OCI-LY1 (cell line): Measurements from ENCODE around the gene RPS16.

Experiments used
- H2AFZ ChIP-seq: fragments of 200-600 bp; sonication (generic), shearing (Covaris generic); 2 replicates; pipeline ENCODE4 v1.6.0; 2014; ENCODE audit warnings: antibody characterized with exemption, mild to moderate bottlenecking, low read length
- H3F3A ChIP-seq: fragments of 200-600 bp; sonication (generic), shearing (Covaris generic); 2 replicates; pipeline ENCODE4 v1.6.0; 2014; ENCODE audit warnings: mild to moderate bottlenecking, antibody characterized with exemption, low read length, moderate library complexity; ENCODE audit not compliant: insufficient read depth
- H3K27ac ChIP-seq: fragments of 200-600 bp; sonication (generic); 2 replicates; pipeline ENCODE4 v1.5.1; 2014; ENCODE audit warnings: low read length, mixed run types, mild to moderate bottlenecking, low read depth; ENCODE audit not compliant: poor library complexity, severe bottlenecking
- H3K27me3 ChIP-seq: fragments of 200-600 bp; sonication (generic); 2 replicates; pipeline ENCODE4 v1.6.0; 2014; ENCODE audit warnings: antibody characterized with exemption, mild to moderate bottlenecking, low read length, moderate library complexity; ENCODE audit not compliant: insufficient read depth
- H3K36me3 ChIP-seq: fragments of 200-600 bp; sonication (generic); 2 replicates; pipeline ENCODE4 v1.6.1; 2014; ENCODE audit warnings: mild to moderate bottlenecking, antibody characterized with exemption, low read length, moderate library complexity, mixed read lengths; ENCODE audit not compliant: insufficient read depth
- H3K4me1 ChIP-seq: fragments of 200-600 bp; sonication (generic); 2 replicates; pipeline ENCODE4 v1.5.1; 2014; ENCODE audit warnings: mild to moderate bottlenecking, low read length, moderate library complexity; ENCODE audit not compliant: insufficient read depth, severe bottlenecking
- H3K4me2 ChIP-seq: fragments of 200-600 bp; sonication (generic), shearing (Covaris generic); 2 replicates; pipeline ENCODE4 v1.6.1; 2014; ENCODE audit warnings: low read length
- H3K4me3 ChIP-seq: fragments of 200-600 bp; sonication (generic); 2 replicates; pipeline ENCODE4 v1.5.1; 2014; ENCODE audit warnings: low read length, low read depth, mild to moderate bottlenecking, mixed read lengths; ENCODE audit not compliant: poor library complexity, severe bottlenecking
- H3K79me2 ChIP-seq: fragments of 200-600 bp; shearing (Covaris generic); 2 replicates; pipeline ENCODE4 v1.6.1; 2016; ENCODE audit warnings: mixed run types, low read length, mixed read lengths; ENCODE audit not compliant: insufficient read depth
- H3K9ac ChIP-seq: fragments of 200-600 bp; sonication (generic), shearing (Covaris generic); 2 replicates; pipeline ENCODE4 v1.6.1; 2014; ENCODE audit warnings: mild to moderate bottlenecking, low read length, mixed read lengths
- H3K9me2 ChIP-seq: fragments of 200-600 bp; sonication (generic), shearing (Covaris generic); 2 replicates; pipeline ENCODE4 v1.6.1; 2014; ENCODE audit warnings: low read depth, mild to moderate bottlenecking, low read length, mixed read lengths
- H3K9me3 ChIP-seq: fragments of 200-600 bp; shearing (Covaris generic); 2 replicates; pipeline ENCODE4 v1.6.1; 2014; ENCODE audit warnings: low read length, mixed read lengths
- H4K20me1 ChIP-seq: fragments of 200-600 bp; sonication (generic), shearing (Covaris generic); 2 replicates; pipeline ENCODE4 v1.6.0; 2016; ENCODE audit warnings: mild to moderate bottlenecking, low read length; ENCODE audit not compliant: insufficient read depth
- EZH2 ChIP-seq: fragments of 200-600 bp; sonication (generic), shearing (Covaris generic); IDR thresholded peaks from 2 replicates; pipeline ENCODE4 v1.8.0; 2017; ENCODE audit warnings: borderline replicate concordance, mixed run types, mild to moderate bottlenecking, antibody characterized with exemption, low read length, moderate library complexity, mixed read lengths
- TF ChIP-seq, protein P1 (sequence below): fragments of 200-600 bp; sonication (generic), shearing (Covaris generic); IDR thresholded peaks from 2 replicates; pipeline ENCODE4 v1.5.1; 2017; ENCODE audit warnings: mild to moderate bottlenecking, antibody characterized with exemption, low read length, moderate library complexity, mixed read lengths

The RPS16 gene

DNA sequence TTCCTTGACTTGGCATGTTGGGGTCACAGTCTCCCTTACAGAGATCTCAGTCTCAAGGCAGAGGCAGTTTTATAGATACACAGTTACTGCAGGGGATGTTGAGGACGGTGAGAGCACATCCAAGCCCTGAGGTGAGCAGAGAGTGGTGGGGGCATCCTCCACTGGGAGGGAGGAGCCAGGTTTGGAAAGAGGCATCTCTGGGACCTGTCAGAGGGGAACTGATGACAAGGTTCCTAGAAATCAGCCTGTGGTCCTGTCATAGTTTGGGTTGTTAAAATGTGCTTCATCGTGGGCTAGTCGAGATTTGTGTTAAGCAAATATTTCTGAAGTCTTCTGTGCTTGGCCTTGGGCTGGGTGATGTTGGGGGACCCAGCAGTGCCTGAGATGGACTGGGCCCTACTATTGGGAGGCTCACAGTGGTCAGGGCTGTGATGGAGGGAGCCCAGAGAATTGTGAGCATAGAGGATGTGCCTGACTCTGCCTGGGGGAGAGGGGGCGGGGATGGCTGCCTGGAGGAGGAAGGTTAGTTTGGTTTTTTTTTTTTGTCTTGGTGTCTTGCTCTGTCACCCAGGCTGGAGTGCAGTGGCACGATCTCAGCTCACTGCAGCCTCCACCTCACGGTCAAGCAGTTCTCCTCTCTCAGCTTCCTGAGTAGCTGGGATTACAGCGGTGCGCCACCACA is 13.5 kb upstream of the RPS16 start:
- Histone ChIP-seq H3K4me1 (peaks cover 46% of the 10 kb centered on the region), H3K36me3 (peaks cover 54% of the 10 kb centered on the region), H3K9ac (peak overlapping the region; percentile 35; the same call in 1 of the 2 replicates), H3K79me2 (peaks cover 69% of the 10 kb centered on the region), H3K27me3 (no peaks in the 10 kb centered on the region), H4K20me1 (no peaks in the 10 kb centered on the region), H3K4me2 (peak overlapping the region; percentile 63), H3K27ac (peak overlapping the region; percentile 70), H3K9me2 (no peaks in the 10 kb centered on the region), H3K9me3 (no peaks in the 10 kb centered on the region), H3F3A (no peaks in the 10 kb centered on the region), H2AFZ (no peak overlapping the region), H3K4me3 (peak overlapping the region; percentile 42)
- no peak for TF ChIP-seq EZH2
- TF ChIP-seq, protein P1, sequence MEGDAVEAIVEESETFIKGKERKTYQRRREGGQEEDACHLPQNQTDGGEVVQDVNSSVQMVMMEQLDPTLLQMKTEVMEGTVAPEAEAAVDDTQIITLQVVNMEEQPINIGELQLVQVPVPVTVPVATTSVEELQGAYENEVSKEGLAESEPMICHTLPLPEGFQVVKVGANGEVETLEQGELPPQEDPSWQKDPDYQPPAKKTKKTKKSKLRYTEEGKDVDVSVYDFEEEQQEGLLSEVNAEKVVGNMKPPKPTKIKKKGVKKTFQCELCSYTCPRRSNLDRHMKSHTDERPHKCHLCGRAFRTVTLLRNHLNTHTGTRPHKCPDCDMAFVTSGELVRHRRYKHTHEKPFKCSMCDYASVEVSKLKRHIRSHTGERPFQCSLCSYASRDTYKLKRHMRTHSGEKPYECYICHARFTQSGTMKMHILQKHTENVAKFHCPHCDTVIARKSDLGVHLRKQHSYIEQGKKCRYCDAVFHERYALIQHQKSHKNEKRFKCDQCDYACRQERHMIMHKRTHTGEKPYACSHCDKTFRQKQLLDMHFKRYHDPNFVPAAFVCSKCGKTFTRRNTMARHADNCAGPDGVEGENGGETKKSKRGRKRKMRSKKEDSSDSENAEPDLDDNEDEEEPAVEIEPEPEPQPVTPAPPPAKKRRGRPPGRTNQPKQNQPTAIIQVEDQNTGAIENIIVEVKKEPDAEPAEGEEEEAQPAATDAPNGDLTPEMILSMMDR: no peak

DNA sequence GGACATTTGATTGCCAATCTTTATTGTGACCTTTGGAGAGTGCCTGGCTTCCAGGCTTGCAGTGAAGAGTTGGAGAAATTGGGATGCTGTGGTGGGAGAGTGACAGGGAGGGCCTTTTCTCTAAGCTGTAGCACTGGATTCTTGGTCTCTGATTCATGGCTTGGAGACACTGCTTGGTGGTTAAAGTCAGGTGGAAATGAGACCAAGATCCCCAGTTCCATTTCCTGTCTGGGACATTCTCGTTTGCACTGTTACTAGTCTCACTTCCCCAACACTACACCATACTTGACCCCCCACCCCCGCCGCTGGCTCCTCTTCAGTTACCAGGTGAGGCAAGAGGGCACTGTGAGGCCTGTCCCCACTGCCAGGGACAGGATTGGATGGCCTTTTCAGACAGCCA is 12.5 kb upstream of the RPS16 start:
- Histone ChIP-seq H3K9me3 (no peaks in the 10 kb centered on the region), H3K27ac (peak overlapping the region; percentile 70), H3K9me2 (no peaks in the 10 kb centered on the region), H2AFZ (no peak overlapping the region), H3K4me2 (peak overlapping the region; percentile 80), H3K79me2 (peaks cover 69% of the 10 kb centered on the region), H3K4me1 (peaks cover 46% of the 10 kb centered on the region), H3K4me3 (peak overlapping the region; percentile 85), H4K20me1 (no peaks in the 10 kb centered on the region), H3K36me3 (peaks cover 44% of the 10 kb centered on the region), H3K9ac (peak overlapping the region; percentile 44; the same call in 1 of the 2 replicates), H3K27me3 (no peaks in the 10 kb centered on the region), H3F3A (no peaks in the 10 kb centered on the region)
- no peak for TF ChIP-seq EZH2
- TF ChIP-seq, protein P1: no peak

DNA sequence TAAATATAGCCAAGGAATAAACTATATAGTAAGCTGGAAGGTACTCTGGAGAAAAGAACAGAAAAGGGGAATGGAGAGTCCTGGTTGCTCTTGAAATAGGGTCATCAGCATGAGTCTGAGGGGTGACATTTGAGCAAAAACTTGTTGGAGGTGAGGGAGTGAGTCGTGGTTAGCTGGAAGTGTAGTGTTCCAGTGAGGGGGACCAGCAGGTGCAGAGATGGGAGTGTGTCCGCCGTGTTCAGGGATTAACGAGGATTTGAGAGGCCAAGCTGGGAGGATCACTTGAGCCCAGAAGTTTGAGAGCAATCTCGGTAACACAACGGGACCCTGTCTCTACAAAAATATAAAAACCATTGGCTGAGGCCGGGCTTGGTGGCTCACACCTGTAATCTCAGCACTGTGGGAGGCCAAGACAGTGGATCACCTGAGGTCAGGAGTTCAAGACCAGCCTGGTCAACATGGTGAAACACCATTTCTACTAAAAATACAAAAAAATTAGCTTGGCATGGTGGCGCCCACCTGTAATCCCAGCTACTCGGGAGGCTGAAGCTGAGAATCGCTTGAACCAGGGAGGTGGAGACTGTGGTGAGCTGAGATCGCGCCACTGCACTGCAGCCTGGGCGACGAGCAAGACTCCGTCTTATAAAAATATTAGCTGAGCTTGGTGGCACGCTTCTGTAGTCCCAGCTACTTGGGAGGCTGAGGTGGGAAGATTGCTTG is 10.8 kb upstream of the RPS16 start:
- Histone ChIP-seq H4K20me1 (no peaks in the 10 kb centered on the region), H3K79me2 (peaks cover 59% of the 10 kb centered on the region), H3K9ac (peak overlapping the region; percentile 91), H3K36me3 (peaks cover 26% of the 10 kb centered on the region; the same call in 1 of the 2 replicates), H3K4me2 (peak overlapping the region; percentile 80), H3K9me2 (no peaks in the 10 kb centered on the region), H3K27me3 (no peaks in the 10 kb centered on the region), H3K4me3 (peak overlapping the region; percentile 85), H3K4me1 (peaks cover 46% of the 10 kb centered on the region), H3K27ac (peak overlapping the region; percentile 66), H3K9me3 (no peaks in the 10 kb centered on the region), H3F3A (no peaks in the 10 kb centered on the region), H2AFZ (no peak overlapping the region)
- TF ChIP-seq EZH2: no peak
- TF ChIP-seq, protein P1: no peak
